Lung (tissue), 12 donors: ENCODE results near the gene ERICH4. TPM values are rescaled to one million over a fixed set of nuclear protein-coding genes. Genes with fewer than 3 reads are reported as not detected.
"Not testable (repeated sequence)": the region's sequence is repeated elsewhere in the genome, so short reads cannot be mapped to it uniquely, and the experiment has no call there.

Source experiments
- ATAC-seq: fragments of 200-7000 bp; cut with Tn5 transposase; one replicate; pipeline ENCODE4 v1.9.1; 2020; ENCODE audit warnings: moderate number of reproducible peaks; ENCODE audit not compliant: insufficient read depth, low FRiP score
- DNase-seq, 3 donors: peaks; one replicate each; pipeline ENCODE4 v3.0.0-alpha.2; 2013 to 2017
- H3K27ac ChIP-seq, 2 donors: one replicate each; pipeline ENCODE4 v1.5.1; 2013; ENCODE audit warnings: mild to moderate bottlenecking in 2 of 2, moderate library complexity in 2 of 2, control low read depth in 1 of 2, inconsistent platforms in 1 of 2, low read depth in 1 of 2, low read length in 1 of 2
- H3K27me3 ChIP-seq, 3 donors: one replicate each; pipeline ENCODE4 v1.5.1; 2013; ENCODE audit warnings: low read length in 2 of 3; ENCODE audit not compliant: control insufficient read depth in 3 of 3, insufficient read depth in 3 of 3
- H3K36me3 ChIP-seq, 4 donors: one replicate each; pipeline ENCODE4 v1.5.1; 2013; ENCODE audit warnings: low read length in 4 of 4, mild to moderate bottlenecking in 1 of 4, moderate library complexity in 1 of 4; ENCODE audit not compliant: control insufficient read depth in 4 of 4, insufficient read depth in 4 of 4
- H3K4me1 ChIP-seq, 5 donors: one replicate each; pipeline ENCODE4 v1.5.1; 2013; ENCODE audit warnings: low read length in 5 of 5, mild to moderate bottlenecking in 2 of 5, moderate library complexity in 1 of 5; ENCODE audit not compliant: control insufficient read depth in 5 of 5, insufficient read depth in 5 of 5
- H3K4me3 ChIP-seq: one replicate; pipeline ENCODE4 v1.5.1; 2013; ENCODE audit warnings: mild to moderate bottlenecking, control low read depth, moderate library complexity
- H3K9ac ChIP-seq, 2 donors: one replicate each; pipeline ENCODE4 v1.5.1; 2013; ENCODE audit warnings: low read length in 2 of 2, control low read depth in 1 of 2; ENCODE audit not compliant: insufficient read depth in 1 of 2
- H3K9me3 ChIP-seq, 4 donors: one replicate each; pipeline ENCODE4 v1.5.1; 2013; ENCODE audit warnings: low read length in 3 of 4, mild to moderate bottlenecking in 1 of 4, moderate library complexity in 1 of 4; ENCODE audit not compliant: control insufficient read depth in 4 of 4, insufficient read depth in 3 of 4
- WGBS, 2 donors: extraction: QIAGEN DNeasy Blood & Tissue Kit; methylation state at CpG; one replicate each; pipeline ENCODE4 v1.1.7; 2013; 5-methylcytosine and 5-hydroxymethylcytosine counted together
- polyA plus RNA-seq, 2 donors: library from polyadenylated mRNA; stranded (reverse); fragments of 200-250 nt; gene quantifications; one replicate each; pipeline ENCODE4 v1.2.1, GENCODE V29; 2013
- total RNA-seq, 2 donors: library from RNA; depleted of rRNA in 1 of 2; stranded (reverse); fragments of >200 nt in 1 of 2; gene quantifications; one replicate each; pipeline ENCODE4 v1.2.1, GENCODE V29; 2014 to 2021
- TF ChIP-seq, protein P1 (sequence below): IDR thresholded peaks from 2 replicates; pipeline ENCODE4 v1.5.1; 2012; ENCODE audit warnings: mild to moderate bottlenecking; ENCODE audit errors: control extremely low read depth, extremely low read depth
- donor health status: control.
- donor health status: control.
- donor health status: Bipolar disorder and iron deficiency.
- donor health status: healthy.
- donor health status: DM: yes; HTN: yes; CAD: no.

The ERICH4 gene
- total and polyA plus RNA-seq, 4 donors: 0.16 TPM; not detected in 3

- DNase-seq: no peak
- H3K4me3 ChIP-seq: no peak overlapping the region
- TF ChIP-seq, protein P1, sequence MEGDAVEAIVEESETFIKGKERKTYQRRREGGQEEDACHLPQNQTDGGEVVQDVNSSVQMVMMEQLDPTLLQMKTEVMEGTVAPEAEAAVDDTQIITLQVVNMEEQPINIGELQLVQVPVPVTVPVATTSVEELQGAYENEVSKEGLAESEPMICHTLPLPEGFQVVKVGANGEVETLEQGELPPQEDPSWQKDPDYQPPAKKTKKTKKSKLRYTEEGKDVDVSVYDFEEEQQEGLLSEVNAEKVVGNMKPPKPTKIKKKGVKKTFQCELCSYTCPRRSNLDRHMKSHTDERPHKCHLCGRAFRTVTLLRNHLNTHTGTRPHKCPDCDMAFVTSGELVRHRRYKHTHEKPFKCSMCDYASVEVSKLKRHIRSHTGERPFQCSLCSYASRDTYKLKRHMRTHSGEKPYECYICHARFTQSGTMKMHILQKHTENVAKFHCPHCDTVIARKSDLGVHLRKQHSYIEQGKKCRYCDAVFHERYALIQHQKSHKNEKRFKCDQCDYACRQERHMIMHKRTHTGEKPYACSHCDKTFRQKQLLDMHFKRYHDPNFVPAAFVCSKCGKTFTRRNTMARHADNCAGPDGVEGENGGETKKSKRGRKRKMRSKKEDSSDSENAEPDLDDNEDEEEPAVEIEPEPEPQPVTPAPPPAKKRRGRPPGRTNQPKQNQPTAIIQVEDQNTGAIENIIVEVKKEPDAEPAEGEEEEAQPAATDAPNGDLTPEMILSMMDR: no peak
- ATAC-seq: no peak
- H3K9ac ChIP-seq: no peak overlapping the region
- H3K27ac ChIP-seq: no peak overlapping the region
- no peaks in the 10 kb centered on the region for H3K4me1 ChIP-seq
- 59 to 76% methylated on average over 6 of the region's 6 CpGs for WGBS, 2 donors
- peaks cover 0 to 5% (median 3%) of the 10 kb centered on the region in 3 donors for H3K27me3 ChIP-seq
- peaks cover 0 to 3% (median 0%) of the 10 kb centered on the region in 4 donors for H3K9me3 ChIP-seq
- no peaks in the 10 kb centered on the region for H3K36me3 ChIP-seq
Observed at GRCh38 chr19:41462497-41462896, 19.5 kb downstream of the ERICH4 start.

DNA sequence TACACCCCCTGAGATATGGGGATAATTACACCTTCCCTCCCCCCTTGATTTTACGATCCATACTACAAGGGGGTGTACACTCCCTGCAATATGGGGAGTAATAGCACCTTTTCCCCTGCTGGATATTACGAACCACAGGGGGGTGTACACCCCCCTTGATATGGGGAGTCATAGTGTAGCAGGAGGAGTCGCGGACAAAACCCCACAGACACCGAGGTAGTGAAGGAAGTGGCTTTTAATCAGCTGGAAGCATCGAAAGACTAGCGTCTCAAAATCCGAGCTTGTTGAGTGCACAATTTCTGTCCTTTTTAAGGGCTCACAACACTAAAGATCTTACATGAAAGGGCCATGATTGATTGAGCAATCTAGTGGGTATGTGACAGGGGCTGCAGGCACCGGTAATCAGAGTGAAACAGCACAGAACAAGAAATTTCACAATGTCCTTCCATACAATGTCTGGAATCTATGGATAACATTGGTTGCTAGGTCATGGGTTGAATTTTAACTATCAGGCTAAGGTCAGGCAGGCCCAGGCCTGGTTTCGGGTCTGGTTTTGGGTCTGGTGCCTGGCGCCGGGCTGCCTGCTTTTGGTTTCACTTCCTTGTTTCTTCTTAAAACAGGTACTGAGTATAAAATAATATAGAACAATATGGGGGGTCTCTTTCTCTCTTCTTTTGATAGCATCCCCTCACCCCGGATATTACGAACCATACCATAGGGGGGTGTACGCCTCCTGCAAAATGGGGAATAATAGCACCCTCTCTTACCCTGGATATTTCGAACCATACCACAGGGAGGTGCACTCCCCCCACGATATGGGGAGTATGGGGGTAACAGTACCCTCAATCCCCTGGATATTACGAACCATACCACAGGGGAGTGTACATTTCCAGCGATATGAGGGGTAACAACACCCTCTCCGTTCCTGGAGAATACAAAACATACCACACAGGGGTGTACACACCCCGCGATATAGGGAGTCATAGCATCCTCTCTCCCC is 20.6 kb downstream of the ERICH4 start:
- H3K9ac ChIP-seq, H3K4me1 ChIP-seq, H3K36me3 ChIP-seq, DNase-seq, H3K4me3 ChIP-seq, H3K27ac ChIP-seq, H3K9me3 ChIP-seq, ATAC-seq: not testable (repeated sequence)
- peaks cover 0 to 12% (median 7%) of the 10 kb centered on the region in 3 donors for H3K27me3 ChIP-seq
- WGBS, 2 donors: 63 to 71% methylated on average over 22 of the region's 22 CpGs

DNA sequence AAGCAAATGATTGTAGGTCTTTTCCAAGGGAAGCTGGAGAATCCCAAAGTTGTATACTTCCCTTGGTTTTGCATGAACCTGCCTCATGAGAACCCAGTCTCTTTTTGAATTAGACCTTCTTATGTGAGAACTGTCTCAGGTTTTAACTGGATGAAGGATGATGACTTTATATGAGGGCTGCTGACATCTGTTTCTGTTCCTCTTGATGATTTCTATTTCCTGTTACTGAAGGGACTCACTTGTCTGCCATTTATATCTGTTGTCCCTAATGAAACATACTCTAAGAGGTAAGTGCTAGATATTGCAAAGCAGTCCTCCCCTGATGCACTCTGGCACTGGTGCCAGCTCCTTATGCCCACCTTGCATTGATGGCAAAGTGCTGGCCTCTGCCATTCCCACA is 33.6 kb downstream of the ERICH4 start:
- Histone ChIP-seq H3K9me3 (no peaks in the 10 kb centered on the region), H3K27me3 (peaks cover 0 to 10% (median 9%) of the 10 kb centered on the region in 3 donors), H3K4me1 (peaks cover 0 to 7% (median 0%) of the 10 kb centered on the region in 5 donors), H3K9ac (no peak overlapping the region), H3K36me3 (no peaks in the 10 kb centered on the region), H3K27ac (peak overlapping the region in 1 of 2 donors; percentile 69), H3K4me3 (no peak overlapping the region)
- TF ChIP-seq, protein P1: no peak
- no peak for DNase-seq
- ATAC-seq: no peak

DNA sequence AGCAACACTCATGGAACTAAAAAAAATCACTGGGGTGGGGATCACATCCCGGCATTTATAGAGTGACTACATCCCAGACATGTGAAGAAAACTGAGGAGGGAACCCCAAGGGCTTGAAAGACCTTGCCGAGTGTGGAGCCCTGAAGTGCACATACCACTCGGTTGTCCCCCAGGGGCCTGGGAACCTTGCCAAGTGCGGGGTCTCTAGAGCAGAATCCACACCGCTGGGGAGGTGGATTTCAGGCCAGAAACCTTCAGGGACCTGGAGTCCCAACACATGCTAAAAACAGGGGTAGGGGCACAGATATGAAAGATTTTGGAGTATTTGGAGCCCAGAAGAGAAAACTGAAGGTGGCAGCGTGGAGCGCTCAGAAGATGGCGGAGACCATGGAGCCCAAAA is 35.2 kb downstream of the ERICH4 start:
- Histone ChIP-seq H3K27ac (peak overlapping the region; percentile 54 to 85), H3K4me1 (peaks cover 0 to 16% (median 0%) of the 10 kb centered on the region in 5 donors), H3K4me3 (peak overlapping the region; percentile 31), H3K9ac (no peak overlapping the region), H3K36me3 (no peaks in the 10 kb centered on the region), H3K27me3 (peaks cover 0 to 4% (median 3%) of the 10 kb centered on the region in 3 donors), H3K9me3 (no peaks in the 10 kb centered on the region)
- no peak for DNase-seq
- 50 to 77% methylated on average over 8 of the region's 8 CpGs for WGBS, 2 donors
- TF ChIP-seq, protein P1: no peak
- no peak for ATAC-seq
